GM23338 (cell line): Measurements from ENCODE around the gene KCNMA1. TPM values are rescaled to one million over a fixed set of nuclear protein-coding genes. Genes with fewer than 3 reads are reported as not detected.

ENCODE experiments used
- ATAC-seq: fragments of 200-7000 bp; cut with Tn5 transposase; 3 replicates; pipeline ENCODE4 v1.9.1; 2020
- DNase-seq: peaks from one replicate; pipeline ENCODE4 v3.0.0-alpha.2; 2015; ENCODE audit warnings: low spot score
- H2AFZ ChIP-seq: fragments of 200-600 bp; sonication (generic); 2 replicates; pipeline ENCODE4 v1.8.0; 2016; ENCODE audit warnings: antibody characterized with exemption, mild to moderate bottlenecking, moderate library complexity
- H3F3A ChIP-seq: fragments of 200-600 bp; sonication (generic); replicated peaks from 2 replicates; pipeline ENCODE4 v1.8.0; 2017; ENCODE audit warnings: antibody characterized with exemption, mixed run types, low read depth
- H3K27ac ChIP-seq: fragments of 200-600 bp; sonication (generic); 2 replicates; pipeline ENCODE4 v1.6.1; 2016; ENCODE audit warnings: low read depth
- H3K27me3 ChIP-seq: fragments of 200-600 bp; sonication (generic); 2 replicates; pipeline ENCODE4 v1.8.0; 2016; ENCODE audit warnings: mild to moderate bottlenecking, mixed run types, moderate library complexity; ENCODE audit not compliant: insufficient read depth
- H3K36me3 ChIP-seq: fragments of 200-600 bp; sonication (generic); 2 replicates; pipeline ENCODE4 v1.8.0; 2016; ENCODE audit warnings: mild to moderate bottlenecking; ENCODE audit not compliant: insufficient read depth
- H3K4me1 ChIP-seq: fragments of 200-600 bp; sonication (generic); 2 replicates; pipeline ENCODE4 v1.8.0; 2016; ENCODE audit warnings: mild to moderate bottlenecking, moderate library complexity; ENCODE audit not compliant: insufficient read depth
- H3K4me2 ChIP-seq: fragments of 200-600 bp; sonication (generic); 2 replicates; pipeline ENCODE4 v1.7.1; 2017; ENCODE audit warnings: mixed run types
- H3K4me3 ChIP-seq: fragments of 200-600 bp; sonication (generic); 2 replicates; pipeline ENCODE4 v1.6.1; 2016; ENCODE audit warnings: mixed run types
- H3K79me2 ChIP-seq: fragments of 200-600 bp; sonication (generic); replicated peaks from 2 replicates; pipeline ENCODE4 v1.8.0; 2017; ENCODE audit warnings: mild to moderate bottlenecking; ENCODE audit not compliant: insufficient read depth
- H3K9me2 ChIP-seq: fragments of 200-600 bp; sonication (generic); 2 replicates; pipeline ENCODE4 v1.8.0; 2017; ENCODE audit not compliant: insufficient read depth
- H4K20me1 ChIP-seq: fragments of 200-600 bp; sonication (generic); replicated peaks from 2 replicates; pipeline ENCODE4 v1.8.0; 2017; ENCODE audit warnings: mild to moderate bottlenecking; ENCODE audit not compliant: insufficient read depth
- H3K27ac Mint-ChIP-seq: 2 replicates; pipeline ENCODE4 v1.8.0; 2020; ENCODE audit warnings: inconsistent platforms, mild to moderate bottlenecking, moderate library complexity, mixed read lengths
- H3K27me3 Mint-ChIP-seq: 3 replicates; pipeline ENCODE4 v1.8.0; 2022; ENCODE audit warnings: low read depth, mild to moderate bottlenecking, moderate library complexity, mixed read lengths, inconsistent platforms; ENCODE audit not compliant: insufficient read depth, poor library complexity
- H3K36me3 Mint-ChIP-seq: 3 replicates; pipeline ENCODE4 v1.8.0; 2021; ENCODE audit warnings: low read depth, mild to moderate bottlenecking, inconsistent platforms, moderate library complexity, mixed read lengths
- H3K4me1 Mint-ChIP-seq: 3 replicates; pipeline ENCODE4 v1.8.0; 2020; ENCODE audit warnings: mild to moderate bottlenecking, inconsistent platforms, mixed read lengths
- H3K4me3 Mint-ChIP-seq: 3 replicates; pipeline ENCODE4 v1.8.0; 2021; ENCODE audit warnings: moderate library complexity, mild to moderate bottlenecking, inconsistent platforms, mixed read lengths
- H3K9me3 Mint-ChIP-seq: 3 replicates; pipeline ENCODE4 v1.8.0; 2020; ENCODE audit warnings: moderate library complexity, mild to moderate bottlenecking, inconsistent platforms, mixed read lengths
- CREB1 ChIP-seq: fragments of 250-450 bp; sonication (Bioruptor Pico); IDR thresholded peaks from 2 replicates; pipeline ENCODE4 v1.5.0; 2020; ENCODE audit warnings: low read depth, mild to moderate bottlenecking, moderate library complexity
- CTCF ChIP-seq, 2 experiments: fragments of 200-600 bp in 1 of 2; sonication (generic) in 1 of 2; conservative IDR thresholded peaks; 2 replicates each; pipeline versions ENCODE4 v1.5.1 to v1.6.1; 2016 to 2017; ENCODE audit warnings: antibody characterized with exemption in 2 of 2, low read depth in 2 of 2, mild to moderate bottlenecking in 2 of 2, moderate library complexity in 1 of 2
- ETS1 ChIP-seq: IDR thresholded peaks from 2 replicates; pipeline ENCODE4 v1.6.1; 2016; ENCODE audit warnings: antibody characterized with exemption
- EZH2 ChIP-seq: fragments of 200-600 bp; sonication (generic); IDR thresholded peaks from one replicate; pipeline ENCODE4 v1.8.0; 2017; ENCODE audit warnings: antibody characterized with exemption, mild to moderate bottlenecking, low read depth; ENCODE audit not compliant: unreplicated experiment
- EZH2phosphoT487 ChIP-seq: fragments of 200-600 bp; sonication (generic); IDR thresholded peaks from one replicate; pipeline ENCODE4 v1.8.1; 2018; ENCODE audit warnings: antibody characterized with exemption; ENCODE audit not compliant: unreplicated experiment
- JUNB ChIP-seq: IDR thresholded peaks from one replicate; pipeline ENCODE4 v1.6.1; 2016; ENCODE audit warnings: antibody characterized with exemption; ENCODE audit not compliant: unreplicated experiment
- POLR2AphosphoS5 ChIP-seq: IDR thresholded peaks from 2 replicates; pipeline ENCODE4 v1.6.1; 2016; ENCODE audit warnings: antibody characterized with exemption, low read depth
- REST ChIP-seq: IDR thresholded peaks from one replicate; pipeline ENCODE4 v1.6.1; 2018; ENCODE audit warnings: antibody characterized with exemption; ENCODE audit not compliant: unreplicated experiment
- ZNF114 ChIP-seq: fragments of 250-450 bp; sonication (Bioruptor Pico); IDR thresholded peaks from 2 replicates; pipeline ENCODE4 v1.5.0; 2020; ENCODE audit warnings: mild to moderate bottlenecking, moderate library complexity
- ZNF331 ChIP-seq: fragments of 250-450 bp; sonication (Bioruptor Pico); IDR thresholded peaks from 2 replicates; pipeline ENCODE4 v1.5.0; 2020; ENCODE audit warnings: low read depth, mild to moderate bottlenecking, moderate library complexity
- polyA plus RNA-seq: library from polyadenylated mRNA; unstranded; fragments of >200 nt; fragmentation: Nextera tagmentation; extraction: Ambion mirVana; gene quantifications from 2 replicates; pipeline ENCODE4 v1.2.1, GENCODE V29; 2016
- total RNA-seq: library from RNA; depleted of rRNA; stranded (reverse); fragments of >200 nt; shearing (Covaris generic); gene quantifications from 2 replicates; pipeline ENCODE4 v1.2.3, GENCODE V29; 2014

KCNMA1 gene
- total and polyA plus RNA-seq, 2 experiments from 2014 or later: 8.2 to 9.0 TPM

- TF ChIP-seq CREB1 (CRISPR knock-in tag): no peak
- TF ChIP-seq JUNB: no peak
- no peak for TF ChIP-seq ZNF331
- TF ChIP-seq EZH2phosphoT487: no peak
- TF ChIP-seq EZH2: no peak
- no peak for TF ChIP-seq REST
- no peak for TF ChIP-seq ETS1
- TF ChIP-seq CTCF (conservative IDR thresholded peaks at IDR 0.05; ENCODE audit: low read depth in 2 of 2): no peak
- TF ChIP-seq ZNF114 (CRISPR knock-in tag): no peak
Measured at GRCh38 chr10:77511498-77512218, 126.0 kb downstream of the KCNMA1 start (continued).

- H2AFZ ChIP-seq: no peak overlapping the region
- 0 out of 2 replicates have a peak, but pooled peaks cover 2% of the 10 kb centered on the region for H3K9me2 ChIP-seq
- H3F3A ChIP-seq: no peaks in the 10 kb centered on the region
- H3K4me3 Mint-ChIP-seq: no peak overlapping the region
- ATAC-seq: no peak
- no peaks in the 10 kb centered on the region for H3K36me3 Mint-ChIP-seq
- DNase-seq: no peak
- peaks cover 27% of the 10 kb centered on the region for H3K4me1 Mint-ChIP-seq
- no peak overlapping the region for H3K27ac ChIP-seq
- H3K27ac Mint-ChIP-seq: no peak overlapping the region; the same call in 1 of the 2 replicates
- H3K36me3 ChIP-seq: no peaks in the 10 kb centered on the region
- no peaks in the 10 kb centered on the region for H3K79me2 ChIP-seq
- TF ChIP-seq POLR2AphosphoS5 (no peak), CREB1 (CRISPR knock-in tag) (no peak), EZH2phosphoT487 (no peak), ETS1 (no peak), CTCF (conservative IDR thresholded peaks at IDR 0.05; ENCODE audit: low read depth in 2 of 2) (no peak), REST (no peak), ZNF331 (no peak), ZNF114 (CRISPR knock-in tag) (no peak), JUNB (no peak)
- peaks cover 12% of the 10 kb centered on the region; the same call in 1 of the 2 replicates for H3K4me1 ChIP-seq
- no peak overlapping the region for H3K4me3 ChIP-seq
- no peaks in the 10 kb centered on the region for H3K27me3 ChIP-seq
- no peaks in the 10 kb centered on the region for H3K9me3 Mint-ChIP-seq
- no peak overlapping the region for H3K4me2 ChIP-seq
- peaks cover 2% of the 10 kb centered on the region for H3K27me3 Mint-ChIP-seq
- H4K20me1 ChIP-seq: no peaks in the 10 kb centered on the region
Measured at GRCh38 chr10:77510695-77511094, 126.9 kb downstream of the KCNMA1 start.
